Esophagus squamous epithelium (tissue), 4 donors: ENCODE data around the gene CYB5R4.
"Not testable (repeated sequence)": the region's sequence is repeated elsewhere in the genome, so short reads cannot be mapped to it uniquely, and the experiment has no call there.

Source experiments
- CTCF ChIP-seq, 6 experiments: fragments of 450-650 bp in 4 of 6; fragments of 200-600 bp in 2 of 6; sonication (generic) in 2 of 6; IDR thresholded peaks; one replicate each; pipeline ENCODE4 v1.5.1; 2016 to 2019; ENCODE audit warnings: antibody characterized with exemption in 6 of 6, mild to moderate bottlenecking in 4 of 6, moderate library complexity in 4 of 6
- POLR2A ChIP-seq, 4 donors: fragments of 450-650 bp; IDR thresholded peaks; one replicate each; pipeline ENCODE4 v1.6.1; 2017; ENCODE audit warnings: antibody characterized with exemption in 4 of 4, mild to moderate bottlenecking in 4 of 4, moderate library complexity in 3 of 4

- not testable (repeated sequence) for TF ChIP-seq POLR2A, CTCF (IDR thresholded peaks at IDR 0.05)
These were observed 37.6 kb downstream of the CYB5R4 start for GRCh38 chr6:83897094-83897493.
